Urinary bladder (tissue), 4 donors: Measurements from ENCODE around the gene OR1B1. TPM values are rescaled to one million over a fixed set of nuclear protein-coding genes. Genes with fewer than 3 reads are reported as not detected.
"Not testable (repeated sequence)": the region's sequence is repeated elsewhere in the genome, so short reads cannot be mapped to it uniquely, and the experiment has no call there.

Experiments
- DNase-seq: peaks from one replicate; pipeline ENCODE4 v3.0.0-alpha.2; 2015; ENCODE audit errors: extremely low spot score
- H3K27ac ChIP-seq: one replicate; pipeline ENCODE4 v1.5.1; 2013; ENCODE audit warnings: low read depth, mild to moderate bottlenecking, moderate library complexity
- H3K36me3 ChIP-seq: one replicate; pipeline ENCODE4 v1.6.1; 2013; ENCODE audit warnings: mild to moderate bottlenecking, moderate library complexity; ENCODE audit not compliant: insufficient read depth
- H3K4me1 ChIP-seq: one replicate; pipeline ENCODE4 v1.6.1; 2013; ENCODE audit warnings: mild to moderate bottlenecking, moderate library complexity; ENCODE audit not compliant: insufficient read depth
- H3K4me3 ChIP-seq: one replicate; pipeline ENCODE4 v1.5.1; 2013; ENCODE audit warnings: low read depth, low read length
- WGBS: extraction: QIAGEN DNeasy Blood & Tissue Kit; methylation state at CpG from one replicate; pipeline ENCODE4 v1.1.7; 2013; 5-methylcytosine and 5-hydroxymethylcytosine counted together
- polyA plus RNA-seq: library from polyadenylated mRNA; stranded (reverse); fragments of 200-250 nt; gene quantifications from one replicate; pipeline ENCODE4 v1.2.3, GENCODE V29; 2013
- total RNA-seq: library from RNA; depleted of rRNA; stranded (reverse); fragments of >200 nt; gene quantifications from one replicate; pipeline ENCODE4 v1.2.3, GENCODE V29; 2014
- donor health status: healthy with polysubstance abuse.
- donor health status: healthy.

Gene OR1B1
- total RNA-seq, result not detected
- polyA plus RNA-seq, result not detected

- H3K36me3 ChIP-seq, result no peaks in the 10 kb centered on the region
- H3K4me3 ChIP-seq, result no peak within 1 kb of the TSS
- WGBS, result 89% methylated on average over 3 of the region's 3 CpGs
- no peak for DNase-seq
- no peak within 1 kb of the TSS for H3K27ac ChIP-seq
- H3K4me1 ChIP-seq, result no peaks in the 10 kb centered on the region
Observed at GRCh38 chr9:122657527-122657926, at the start of gene OR1B1. OR1B1 (minus strand) TSS chr9:122657627.

- Histone ChIP-seq H3K4me3 (no peak overlapping the region), H3K4me1 (no peaks in the 10 kb centered on the region), H3K27ac (no peak overlapping the region), H3K36me3 (no peaks in the 10 kb centered on the region)
- WGBS, result 99% methylated on average over 1 of the region's 1 CpG
- DNase-seq, result no peak
Observed at GRCh38 chr9:122695696-122696095, 38.3 kb upstream of the OR1B1 start.

- Histone ChIP-seq H3K4me3 (no peak overlapping the region), H3K36me3 (no peaks in the 10 kb centered on the region), H3K27ac (no peak overlapping the region), H3K4me1 (no peaks in the 10 kb centered on the region)
- DNase-seq, result no peak
Observed at GRCh38 chr9:122684851-122685250, 27.4 kb upstream of the OR1B1 start.

- WGBS, result 50% methylated on average over 2 of the region's 2 CpGs
- DNase-seq, result no peak
- Histone ChIP-seq H3K4me3 (no peak overlapping the region), H3K36me3 (no peaks in the 10 kb centered on the region), H3K4me1 (no peaks in the 10 kb centered on the region), H3K27ac (no peak overlapping the region)
Observed at GRCh38 chr9:122672481-122672880, 15.1 kb upstream of the OR1B1 start.

- Histone ChIP-seq H3K36me3 (no peaks in the 10 kb centered on the region), H3K4me1 (no peaks in the 10 kb centered on the region), H3K4me3 (no peak within 1 kb of the TSS), H3K27ac (no peak within 1 kb of the TSS)
- no peak for DNase-seq
- 58% methylated on average over 2 of the region's 2 CpGs for WGBS
Observed at GRCh38 chr9:122661416-122661815, 4.0 kb upstream of the OR1B1 start, which contains the start of gene OR1L1. OR1L1 (plus strand) TSS chr9:122661716; CDS start chr9:122661716, 0 bp downstream.

- Histone ChIP-seq H3K27ac (no peak overlapping the region), H3K4me1 (no peaks in the 10 kb centered on the region), H3K4me3 (no peak overlapping the region), H3K36me3 (no peaks in the 10 kb centered on the region)
- 20% methylated on average over 1 of the region's 1 CpG for WGBS
- no peak for DNase-seq
Observed at GRCh38 chr9:122656378-122656777, 1.0 kb downstream of the OR1B1 start.

GRCh38 chr9:122642226-122642625 lies 15.2 kb downstream of the OR1B1 start:
- Histone ChIP-seq H3K4me3 (no peak overlapping the region), H3K27ac (no peak overlapping the region), H3K4me1 (no peaks in the 10 kb centered on the region), H3K36me3 (no peaks in the 10 kb centered on the region)
- DNase-seq, result no peak
- WGBS, result 21% methylated on average over 2 of the region's 2 CpGs

- no peak overlapping the region for H3K27ac ChIP-seq
- no peak for DNase-seq
- WGBS, result 71% methylated on average over 7 of the region's 7 CpGs
Observed at GRCh38 chr9:122619996-122620395, 37.4 kb downstream of the OR1B1 start.

GRCh38 chr9:122614362-122614761 lies 43.1 kb downstream of the OR1B1 start, which contains the start of gene OR1Q1:
OR1Q1 (plus strand) TSS chr9:122614738; CDS start chr9:122614738, 0 bp downstream.
- WGBS, result 86% methylated on average over 1 of the region's 1 CpG
- DNase-seq, result no peak
- H3K27ac ChIP-seq, result no peak within 1 kb of the TSS
- no peaks in the 10 kb centered on the region for H3K36me3 ChIP-seq
- no peak within 1 kb of the TSS for H3K4me3 ChIP-seq
- no peaks in the 10 kb centered on the region for H3K4me1 ChIP-seq

More at GRCh38 chr9:122619996-122620395, 37.4 kb downstream of the OR1B1 start:
- no peaks in the 10 kb centered on the region for H3K36me3 ChIP-seq
- H3K4me3 ChIP-seq, result no peak overlapping the region
- H3K4me1 ChIP-seq, result no peaks in the 10 kb centered on the region

- Histone ChIP-seq H3K36me3 (no peaks in the 10 kb centered on the region), H3K27ac (no peak overlapping the region), H3K4me1 (no peaks in the 10 kb centered on the region), H3K4me3 (no peak overlapping the region)
- 73% methylated on average over 4 of the region's 4 CpGs for WGBS
- DNase-seq, result no peak
Observed at GRCh38 chr9:122609804-122610203, 47.6 kb downstream of the OR1B1 start.

GRCh38 chr9:122606587-122606986 lies 50.8 kb downstream of the OR1B1 start:
- no peak overlapping the region for H3K27ac ChIP-seq
- H3K36me3 ChIP-seq, result no peaks in the 10 kb centered on the region
- no peak overlapping the region for H3K4me3 ChIP-seq
- DNase-seq, result no peak
- 88% methylated on average over 1 of the region's 1 CpG for WGBS
- no peaks in the 10 kb centered on the region for H3K4me1 ChIP-seq

- Histone ChIP-seq H3K27ac (no peak overlapping the region), H3K4me1 (no peaks in the 10 kb centered on the region), H3K36me3 (no peaks in the 10 kb centered on the region), H3K4me3 (no peak overlapping the region)
- WGBS, result 47% methylated on average over 1 of the region's 1 CpG
- no peak for DNase-seq
Observed at GRCh38 chr9:122605691-122606090, 51.7 kb downstream of the OR1B1 start.

- H3K27ac ChIP-seq, H3K4me3 ChIP-seq, DNase-seq, H3K4me1 ChIP-seq, H3K36me3 ChIP-seq: not testable (repeated sequence)
- WGBS, result 89% methylated on average over 8 of the region's 8 CpGs
Observed at GRCh38 chr9:122583284-122583683, 74.1 kb downstream of the OR1B1 start, which contains the start of gene OR1L8. OR1L8 (minus strand) TSS chr9:122583384; CDS start chr9:122568477, 14,907 bp downstream.

GRCh38 chr9:122580360-122580759 lies 77.1 kb downstream of the OR1B1 start:
- DNase-seq, result no peak
- H3K4me3 ChIP-seq, result no peak overlapping the region
- WGBS, result 73% methylated on average over 3 of the region's 3 CpGs

GRCh38 chr9:122579874-122580273 lies 77.6 kb downstream of the OR1B1 start:
- no peak for DNase-seq
- no peaks in the 10 kb centered on the region for H3K4me1 ChIP-seq
- H3K36me3 ChIP-seq, result no peaks in the 10 kb centered on the region
- no peak overlapping the region for H3K4me3 ChIP-seq
- WGBS, result 68% methylated on average over 5 of the region's 5 CpGs
- H3K27ac ChIP-seq, result no peak overlapping the region

More at GRCh38 chr9:122580360-122580759, 77.1 kb downstream of the OR1B1 start:
- no peaks in the 10 kb centered on the region for H3K36me3 ChIP-seq
- H3K27ac ChIP-seq, result no peak overlapping the region
- no peaks in the 10 kb centered on the region for H3K4me1 ChIP-seq
